Panc1 (cell line): Measurements from ENCODE around the gene DLGAP4. TPM values are rescaled to one million over a fixed set of nuclear protein-coding genes. Genes with fewer than 3 reads are reported as not detected.

Experiments
- ATAC-seq: fragments of 200-7000 bp; cut with Tn5 transposase; 2 replicates; pipeline ENCODE4 v1.9.1; 2020; ENCODE audit warnings: mild to moderate bottlenecking, moderate library complexity
- BruUV-seq: library from RNA; stranded (reverse); fragments of 400-500 nt; replicated peaks from 2 replicates; lab custom pipeline; 2021; lab: Mats Ljungman, UMichigan
- CTCF ChIA-PET: fragments of 300-600 bp; sonication (Branson Sonifier 250); formaldehyde crosslinking; loops from one replicate; lab custom pipeline; 2022; ENCODE audit warnings: antibody characterized with exemption; lab: Charles Lee
- POLR2A ChIA-PET: fragments of 300-600 bp; sonication (Branson Sonifier 250); formaldehyde crosslinking; loops from one replicate; lab custom pipeline; 2022; ENCODE audit warnings: antibody characterized with exemption; lab: Charles Lee
- DNase-seq: peaks from one replicate; pipeline ENCODE4 v3.0.0-alpha.2; 2010; ENCODE audit warnings: low read depth, low spot score
- H3K27ac ChIP-seq: 2 replicates; pipeline ENCODE4 v1.5.1; 2011; ENCODE audit warnings: mild to moderate bottlenecking, low read length, inconsistent platforms
- H3K27me3 ChIP-seq: fragments of 200-500 bp; sonication (Bioruptor generic); 2 replicates; pipeline ENCODE4 v1.6.0; 2014; ENCODE audit warnings: low read length, inconsistent platforms; ENCODE audit not compliant: control insufficient read depth, insufficient read depth
- H3K36me3 ChIP-seq: fragments of 200-500 bp; sonication (Bioruptor generic); 2 replicates; pipeline ENCODE4 v1.5.1; 2014; ENCODE audit warnings: inconsistent platforms, mild to moderate bottlenecking, low read length, moderate library complexity; ENCODE audit not compliant: control insufficient read depth, insufficient read depth
- H3K4me1 ChIP-seq: 2 replicates; pipeline ENCODE4 v1.5.1; 2011; ENCODE audit warnings: inconsistent platforms, mild to moderate bottlenecking, low read length, moderate library complexity; ENCODE audit not compliant: control insufficient read depth, insufficient read depth
- H3K4me3 ChIP-seq, 2 experiments: 2 replicates each; pipeline ENCODE4 v1.5.1; 2011 to 2012; ENCODE audit warnings: low read depth in 2 of 2, low read length in 2 of 2, mild to moderate bottlenecking in 2 of 2, inconsistent platforms in 1 of 2, moderate library complexity in 1 of 2
- H3K9me3 ChIP-seq: fragments of 200-500 bp; sonication (Bioruptor generic); 2 replicates; pipeline ENCODE4 v1.5.1; 2014; ENCODE audit warnings: low read depth, mild to moderate bottlenecking, inconsistent platforms, low read length, moderate library complexity; ENCODE audit not compliant: control insufficient read depth, insufficient read depth
- POLR2AphosphoS5 ChIP-seq: IDR thresholded peaks from 2 replicates; pipeline ENCODE4 v1.6.1; 2012; ENCODE audit warnings: mild to moderate bottlenecking, low read depth, low read length, moderate library complexity
- SIN3A ChIP-seq: IDR thresholded peaks from 2 replicates; pipeline ENCODE4 v1.6.1; 2012; ENCODE audit warnings: low read depth, mild to moderate bottlenecking, low read length, moderate library complexity, borderline replicate concordance; ENCODE audit not compliant: insufficient read depth
- TCF7L2 ChIP-seq: IDR thresholded peaks from 2 replicates; pipeline ENCODE4 v1.6.1; 2011; ENCODE audit warnings: mild to moderate bottlenecking, low read depth, low read length, inconsistent platforms
- in situ Hi-C: cut with HindIII; loops from 2 replicates; pipeline ENCODE4 v1.10.0; 2016; ENCODE audit warnings: low sequenced_read_pairs, low pct_unique_long_range_greater_than_20kb
- intact Hi-C: fragments of 100-400 bp; cut with micrococcal nuclease; formaldehyde crosslinking; loops from one replicate; pipeline ENCODE4 v1.10.0; 2022; ENCODE audit not compliant: unreplicated experiment
- total RNA-seq: library from RNA; stranded (reverse); gene quantifications from one replicate; pipeline ENCODE4 v1.2.1, GENCODE V29; 2021; ENCODE audit not compliant: unreplicated experiment
- TF ChIP-seq, protein P1 (sequence below): fragments of 450-650 bp; IDR thresholded peaks from 2 replicates; pipeline ENCODE4 v1.5.1; 2017; ENCODE audit warnings: mild to moderate bottlenecking
- TF ChIP-seq, protein P2 (sequence below), 2 experiments: IDR thresholded peaks; 2 replicates each; pipeline ENCODE4 v1.6.1; 2011 to 2012; ENCODE audit warnings: low read depth in 2 of 2, control low read depth in 1 of 2, low read length in 1 of 2, mild to moderate bottlenecking in 1 of 2, moderate library complexity in 1 of 2; ENCODE audit not compliant: insufficient read depth in 1 of 2

DLGAP4 gene
- total RNA-seq, 1 experiment from 2014 or later = 52.5 TPM

DNA sequence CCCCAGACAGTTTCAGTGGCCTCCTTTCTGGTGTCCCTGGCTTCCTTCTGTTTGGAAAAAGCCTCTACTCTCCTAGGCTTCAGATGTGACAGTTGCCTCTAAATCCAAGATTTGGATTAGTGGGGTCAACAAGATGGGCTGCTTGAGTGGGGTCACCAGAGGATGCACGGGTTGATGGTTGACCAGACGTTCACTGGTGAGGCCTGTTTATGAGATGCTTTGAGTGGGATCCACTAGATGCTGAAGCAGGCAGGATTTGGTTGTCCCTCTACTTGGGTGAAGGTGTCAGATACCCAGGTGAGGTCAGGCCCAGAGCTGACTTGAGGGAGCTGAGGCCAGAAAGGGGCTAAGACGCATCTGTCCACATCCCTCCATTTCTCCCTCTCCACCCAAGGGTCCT is 8.1 kb upstream of the DLGAP4 start:
- no peak for DNase-seq
- no peak for TF ChIP-seq TCF7L2
- TF ChIP-seq SIN3A = no peak
- TF ChIP-seq, protein P1, sequence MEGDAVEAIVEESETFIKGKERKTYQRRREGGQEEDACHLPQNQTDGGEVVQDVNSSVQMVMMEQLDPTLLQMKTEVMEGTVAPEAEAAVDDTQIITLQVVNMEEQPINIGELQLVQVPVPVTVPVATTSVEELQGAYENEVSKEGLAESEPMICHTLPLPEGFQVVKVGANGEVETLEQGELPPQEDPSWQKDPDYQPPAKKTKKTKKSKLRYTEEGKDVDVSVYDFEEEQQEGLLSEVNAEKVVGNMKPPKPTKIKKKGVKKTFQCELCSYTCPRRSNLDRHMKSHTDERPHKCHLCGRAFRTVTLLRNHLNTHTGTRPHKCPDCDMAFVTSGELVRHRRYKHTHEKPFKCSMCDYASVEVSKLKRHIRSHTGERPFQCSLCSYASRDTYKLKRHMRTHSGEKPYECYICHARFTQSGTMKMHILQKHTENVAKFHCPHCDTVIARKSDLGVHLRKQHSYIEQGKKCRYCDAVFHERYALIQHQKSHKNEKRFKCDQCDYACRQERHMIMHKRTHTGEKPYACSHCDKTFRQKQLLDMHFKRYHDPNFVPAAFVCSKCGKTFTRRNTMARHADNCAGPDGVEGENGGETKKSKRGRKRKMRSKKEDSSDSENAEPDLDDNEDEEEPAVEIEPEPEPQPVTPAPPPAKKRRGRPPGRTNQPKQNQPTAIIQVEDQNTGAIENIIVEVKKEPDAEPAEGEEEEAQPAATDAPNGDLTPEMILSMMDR = no peak
- TF ChIP-seq, protein P2, sequence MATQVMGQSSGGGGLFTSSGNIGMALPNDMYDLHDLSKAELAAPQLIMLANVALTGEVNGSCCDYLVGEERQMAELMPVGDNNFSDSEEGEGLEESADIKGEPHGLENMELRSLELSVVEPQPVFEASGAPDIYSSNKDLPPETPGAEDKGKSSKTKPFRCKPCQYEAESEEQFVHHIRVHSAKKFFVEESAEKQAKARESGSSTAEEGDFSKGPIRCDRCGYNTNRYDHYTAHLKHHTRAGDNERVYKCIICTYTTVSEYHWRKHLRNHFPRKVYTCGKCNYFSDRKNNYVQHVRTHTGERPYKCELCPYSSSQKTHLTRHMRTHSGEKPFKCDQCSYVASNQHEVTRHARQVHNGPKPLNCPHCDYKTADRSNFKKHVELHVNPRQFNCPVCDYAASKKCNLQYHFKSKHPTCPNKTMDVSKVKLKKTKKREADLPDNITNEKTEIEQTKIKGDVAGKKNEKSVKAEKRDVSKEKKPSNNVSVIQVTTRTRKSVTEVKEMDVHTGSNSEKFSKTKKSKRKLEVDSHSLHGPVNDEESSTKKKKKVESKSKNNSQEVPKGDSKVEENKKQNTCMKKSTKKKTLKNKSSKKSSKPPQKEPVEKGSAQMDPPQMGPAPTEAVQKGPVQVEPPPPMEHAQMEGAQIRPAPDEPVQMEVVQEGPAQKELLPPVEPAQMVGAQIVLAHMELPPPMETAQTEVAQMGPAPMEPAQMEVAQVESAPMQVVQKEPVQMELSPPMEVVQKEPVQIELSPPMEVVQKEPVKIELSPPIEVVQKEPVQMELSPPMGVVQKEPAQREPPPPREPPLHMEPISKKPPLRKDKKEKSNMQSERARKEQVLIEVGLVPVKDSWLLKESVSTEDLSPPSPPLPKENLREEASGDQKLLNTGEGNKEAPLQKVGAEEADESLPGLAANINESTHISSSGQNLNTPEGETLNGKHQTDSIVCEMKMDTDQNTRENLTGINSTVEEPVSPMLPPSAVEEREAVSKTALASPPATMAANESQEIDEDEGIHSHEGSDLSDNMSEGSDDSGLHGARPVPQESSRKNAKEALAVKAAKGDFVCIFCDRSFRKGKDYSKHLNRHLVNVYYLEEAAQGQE (IDR thresholded peaks at IDR 0.05; ENCODE audit: insufficient read depth in 1 of 2, low read depth in 2 of 2, low read length in 1 of 2) = no peak
- H3K27ac ChIP-seq = no peak overlapping the region
- H3K4me3 ChIP-seq = no peak overlapping the region
- no peak for ATAC-seq
- H3K9me3 ChIP-seq = no peaks in the 10 kb centered on the region
- intact Hi-C loops (no loop called here), in situ Hi-C loops (no loop called here)
- H3K27me3 ChIP-seq = peaks cover 9% of the 10 kb centered on the region
- no peaks in the 10 kb centered on the region for H3K36me3 ChIP-seq
- no peaks in the 10 kb centered on the region for H3K4me1 ChIP-seq
- POLR2A ChIA-PET = no interaction called here
- no TSS peak for BruUV-seq
- CTCF ChIA-PET = no interaction called here

DNA sequence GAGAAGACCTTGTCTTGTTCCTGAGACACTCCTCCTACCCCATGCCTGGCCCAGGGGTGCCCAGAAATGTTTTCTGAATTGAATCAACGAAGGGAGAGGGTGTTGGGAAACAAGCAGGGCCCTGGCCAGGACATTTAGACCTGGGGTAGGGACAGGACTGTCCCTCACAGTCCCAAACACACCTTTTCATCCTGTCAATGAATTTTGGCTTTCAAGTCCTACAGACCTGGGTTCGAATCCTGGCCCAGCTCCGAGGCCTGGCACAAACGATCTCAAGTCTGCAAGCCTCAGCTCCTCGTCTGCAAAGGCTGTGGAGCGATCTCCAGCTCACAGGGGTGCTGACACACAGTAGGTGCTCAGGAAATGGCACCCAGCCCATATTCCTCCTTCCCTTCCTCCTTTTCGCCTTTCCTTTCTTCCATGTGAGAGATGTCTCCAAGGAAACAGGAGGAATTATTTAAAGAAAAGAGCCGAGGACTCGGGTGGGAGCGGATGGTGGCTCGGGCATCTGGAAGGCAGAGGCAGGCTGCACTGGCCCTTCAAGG is 7.3 kb upstream of the DLGAP4 start:
- H3K36me3 ChIP-seq = no peaks in the 10 kb centered on the region
- ATAC-seq = no peak
- peaks cover 13% of the 10 kb centered on the region for H3K27me3 ChIP-seq
- BruUV-seq = no TSS peak
- ChIA-PET POLR2A (no interaction called here), CTCF (no interaction called here)
- in situ Hi-C loops = no loop called here
- H3K4me1 ChIP-seq = no peaks in the 10 kb centered on the region
- H3K4me3 ChIP-seq = no peak overlapping the region
- no peak for DNase-seq
- TF ChIP-seq, protein P1 = no peak
- TF ChIP-seq, protein P2 (IDR thresholded peaks at IDR 0.05; ENCODE audit: insufficient read depth in 1 of 2, low read depth in 2 of 2, low read length in 1 of 2) = no peak
- TF ChIP-seq POLR2AphosphoS5 = no peak
- no peak for TF ChIP-seq TCF7L2
- no peak for TF ChIP-seq SIN3A
- H3K27ac ChIP-seq = no peak overlapping the region
- intact Hi-C loops = no loop called here
- H3K9me3 ChIP-seq = no peaks in the 10 kb centered on the region
